A549 (cell line): Measurements from ENCODE around the gene RRP36. TPM values are rescaled to one million over a fixed set of nuclear protein-coding genes. Genes with fewer than 3 reads are reported as not detected.

Experiments
- ATAC-seq, 2 experiments: fragments of 200-7000 bp in 1 of 2; fragments of >200 bp in 1 of 2; cut with Nextera tagmentation in 1 of 2; cut with Tn5 transposase in 1 of 2; 3 replicates each; pipeline versions ENCODE4 v1.8.0 to v1.9.1; 2018 to 2020; ENCODE audit warnings: mild to moderate bottlenecking in 1 of 2, moderate library complexity in 1 of 2
- CTCF ChIA-PET: fragments of 300-600 bp; sonication (Branson Sonifier 250); formaldehyde crosslinking; extraction: SDS; loops from one replicate; lab custom pipeline; 2021; ENCODE audit warnings: antibody characterized with exemption, inconsistent platforms; lab: Yijun Ruan, JAX
- POLR2A ChIA-PET: fragments of 350-600 bp; formaldehyde crosslinking; extraction: SDS; loops from one replicate; lab custom pipeline; 2021; ENCODE audit warnings: antibody characterized with exemption, inconsistent platforms; lab: Yijun Ruan, JAX
- DNase-seq, 2 experiments: peaks; one replicate each; pipeline versions ENCODE4 v3.0.0 to v3.0.0-alpha.2; 2011 to 2016; ENCODE audit warnings: low read depth in 1 of 2, low spot score in 1 of 2
- FAIRE-seq: peaks from 2 replicates; lab custom pipeline; 2011; peaks lifted over from hg19 to GRCh38; lab: Jason Lieb, UNC
- H3K27ac ChIP-seq, 2 experiments: fragments of >200 bp; sonication (Bioruptor Twin); formaldehyde crosslinking; 3 replicates each; pipeline ENCODE4 v1.5.1; 2016 to 2017
- H3K4me1 ChIP-seq: fragments of >200 bp; sonication (Bioruptor Twin); formaldehyde crosslinking; 3 replicates; pipeline ENCODE4 v1.6.1; 2016
- H3K4me2 ChIP-seq: fragments of >200 bp; sonication (Bioruptor Twin); formaldehyde crosslinking; 3 replicates; pipeline ENCODE4 v1.6.1; 2016
- H3K4me3 ChIP-seq: fragments of >200 bp; sonication (Bioruptor Twin); formaldehyde crosslinking; 3 replicates; pipeline ENCODE4 v1.5.1; 2016
- H3K9me3 ChIP-seq: fragments of >200 bp; sonication (Bioruptor Twin); formaldehyde crosslinking; 3 replicates; pipeline ENCODE4 v1.6.1; 2016
- CHD4 ChIP-seq: fragments of 200-600 bp; sonication (generic); IDR thresholded peaks from 2 replicates; pipeline ENCODE4 v1.6.1; 2016; ENCODE audit warnings: antibody characterized with exemption, mild to moderate bottlenecking, borderline replicate concordance
- EHF ChIP-seq: fragments of 250-450 bp; sonication (Bioruptor Pico); IDR thresholded peaks from 2 replicates; pipeline ENCODE4 v1.5.0; 2020; ENCODE audit warnings: mild to moderate bottlenecking
- FOSB ChIP-seq: fragments of 250-450 bp; sonication (Bioruptor Pico); IDR thresholded peaks from 2 replicates; pipeline ENCODE4 v1.5.0; 2020; ENCODE audit warnings: mild to moderate bottlenecking, moderate library complexity
- HES2 ChIP-seq: fragments of >200 bp; sonication (Bioruptor Twin); formaldehyde crosslinking; IDR thresholded peaks from 2 replicates; pipeline ENCODE4 v1.6.1; 2016
- JUN ChIP-seq, 2 experiments: fragments of >200 bp; sonication (Bioruptor Twin); formaldehyde crosslinking; IDR thresholded peaks; 2 replicates in 1 of 2; 3 replicates in 1 of 2; pipeline ENCODE4 v1.6.1; 2016 to 2017
- NPAS2 ChIP-seq: fragments of 250-450 bp; sonication (Bioruptor Pico); IDR thresholded peaks from 2 replicates; pipeline ENCODE4 v1.8.0; 2022; ENCODE audit warnings: mild to moderate bottlenecking, moderate library complexity, borderline replicate concordance
- REST ChIP-seq: fragments of 200-600 bp; sonication (generic); IDR thresholded peaks from 2 replicates; pipeline ENCODE4 v1.6.1; 2016; ENCODE audit warnings: antibody characterized with exemption, mild to moderate bottlenecking, moderate library complexity
- RNF2 ChIP-seq: fragments of 200-600 bp; sonication (generic); IDR thresholded peaks from 2 replicates; pipeline ENCODE4 v1.6.1; 2016; ENCODE audit warnings: low read depth, mild to moderate bottlenecking, antibody characterized with exemption, moderate library complexity, borderline replicate concordance
- USF2 ChIP-seq: fragments of 450-650 bp; IDR thresholded peaks from 2 replicates; pipeline ENCODE4 v1.6.1; 2014; ENCODE audit warnings: antibody characterized with exemption
- ZC3H11A ChIP-seq: fragments of 450-650 bp; IDR thresholded peaks from 2 replicates; pipeline ENCODE4 v1.6.1; 2014; ENCODE audit warnings: antibody characterized with exemption, mild to moderate bottlenecking
- WGBS: methylation state at CpG from one replicate; pipeline ENCODE4 v1.1.6; 2017; ENCODE audit errors: missing lambda C conversion rate; 5-methylcytosine and 5-hydroxymethylcytosine counted together
- polyA plus RNA-seq, 4 experiments: library from polyadenylated mRNA; depleted of rRNA in 3 of 4; stranded (reverse); fragments of >200 nt; fragmentation: RNase III in 1 of 4; extraction: RNeasy Plus Mini Kit Qiagen cat#74134 plus additional on column Dnase treatment in 1 of 4; gene quantifications; 2 replicates in 3 of 4; 3 replicates in 1 of 4; pipeline ENCODE4 v1.2.3, GENCODE V29; 2011 to 2017

RRP36 gene
- polyA plus RNA-seq, 2 of the 4 experiments (the other 2 are of a cell fraction): 52.3 to 54.0 TPM

GRCh38 chr6:43077981-43078511 lies 56.6 kb downstream of the RRP36 start (continued):
- no peak for TF ChIP-seq HES2
- TF ChIP-seq NPAS2: no peak
- no peak for TF ChIP-seq JUN (IDR thresholded peaks at IDR 0.05)
- TF ChIP-seq FOSB (CRISPR knock-in tag): no peak
- TF ChIP-seq USF2: no peak
- TF ChIP-seq, all 56 proteins: peak for 0

- DNase-seq (no peak), ATAC-seq (no peak), FAIRE-seq (no peak)
- no peak overlapping the region for H3K4me2 ChIP-seq
- ChIA-PET CTCF (no interaction called here), POLR2A (no interaction called here)
- H3K27ac ChIP-seq: no peak overlapping the region
- H3K4me3 ChIP-seq: no peak overlapping the region
- peaks cover 6% of the 10 kb centered on the region; the same call in 2 of the 3 replicates for H3K4me1 ChIP-seq
- TF ChIP-seq EHF (CRISPR knock-in tag) (no peak), CHD4 (no peak), USF2 (no peak), RNF2 (no peak), REST (no peak), ZC3H11A (no peak)
- H3K9me3 ChIP-seq: no peaks in the 10 kb centered on the region
- 93% methylated on average over 2 of the region's 2 CpGs for WGBS
Observed at GRCh38 chr6:43078691-43079090, 57.3 kb downstream of the RRP36 start.

Other genes with a start within 250 kb of the RRP36 start
- 8.6 and 9.0 TPM in 2 replicates for gene BICRAL, start 239.6 kb upstream of the RRP36 start, polyA plus RNA-seq (2011; rRNA removed)
- 2.9 to 3.5 TPM (median 3.3 TPM) in 3 replicates for gene BICRAL, start 239.6 kb upstream of the RRP36 start, polyA plus RNA-seq (2017; fragmentation: RNase III; extraction: RNeasy Plus Mini Kit Qiagen cat#74134 plus additional on column Dnase treatment)
- gene RPL7L1, start 142.0 kb upstream of the RRP36 start, polyA plus RNA-seq (2011; rRNA removed): 46.4 and 65.2 TPM in 2 replicates
- 82.5 to 101 TPM (median 84.1 TPM) in 3 replicates for gene RPL7L1, start 142.0 kb upstream of the RRP36 start, polyA plus RNA-seq (2017; fragmentation: RNase III; extraction: RNeasy Plus Mini Kit Qiagen cat#74134 plus additional on column Dnase treatment)
- gene PTCRA, start 105.6 kb upstream of the RRP36 start, polyA plus RNA-seq (2011; rRNA removed): not detected in 2 replicates
- gene PTCRA, start 105.6 kb upstream of the RRP36 start, polyA plus RNA-seq (2017; fragmentation: RNase III; extraction: RNeasy Plus Mini Kit Qiagen cat#74134 plus additional on column Dnase treatment): not detected in 3 replicates
- gene CNPY3, start 92.1 kb upstream of the RRP36 start, polyA plus RNA-seq (2011; rRNA removed): 28.2 and 30.3 TPM in 2 replicates
- gene CNPY3, start 92.1 kb upstream of the RRP36 start, polyA plus RNA-seq (2017; fragmentation: RNase III; extraction: RNeasy Plus Mini Kit Qiagen cat#74134 plus additional on column Dnase treatment): 31.9 to 39.4 TPM (median 38.5 TPM) in 3 replicates
- 0.12 TPM in 2 replicates for gene GNMT, start 60.9 kb upstream of the RRP36 start, polyA plus RNA-seq (2011; rRNA removed)
- gene GNMT, start 60.9 kb upstream of the RRP36 start, polyA plus RNA-seq (2017; fragmentation: RNase III; extraction: RNeasy Plus Mini Kit Qiagen cat#74134 plus additional on column Dnase treatment): 0.23 to 0.32 TPM (median 0.31 TPM) in 3 replicates
- 4.6 TPM in 2 replicates for gene PEX6, start 42.4 kb upstream of the RRP36 start, polyA plus RNA-seq (2011; rRNA removed)
- 8.3 to 9.5 TPM (median 8.6 TPM) in 3 replicates for gene PEX6, start 42.4 kb upstream of the RRP36 start, polyA plus RNA-seq (2017; fragmentation: RNase III; extraction: RNeasy Plus Mini Kit Qiagen cat#74134 plus additional on column Dnase treatment)
- gene PPP2R5D, start 37.1 kb upstream of the RRP36 start, polyA plus RNA-seq (2011; rRNA removed): 34.6 and 41.6 TPM in 2 replicates
- 25.8 to 26.5 TPM (median 26.0 TPM) in 3 replicates for gene PPP2R5D, start 37.1 kb upstream of the RRP36 start, polyA plus RNA-seq (2017; fragmentation: RNase III; extraction: RNeasy Plus Mini Kit Qiagen cat#74134 plus additional on column Dnase treatment)
- gene MEA1, start 7.7 kb upstream of the RRP36 start, polyA plus RNA-seq (2011; rRNA removed): 58.6 and 63.4 TPM in 2 replicates
- 90.1 to 94.3 TPM (median 92.8 TPM) in 3 replicates for gene MEA1, start 7.7 kb upstream of the RRP36 start, polyA plus RNA-seq (2017; fragmentation: RNase III; extraction: RNeasy Plus Mini Kit Qiagen cat#74134 plus additional on column Dnase treatment)
- gene KLHDC3, start 7.4 kb upstream of the RRP36 start, polyA plus RNA-seq (2011; rRNA removed): 18.8 and 21.3 TPM in 2 replicates
- gene KLHDC3, start 7.4 kb upstream of the RRP36 start, polyA plus RNA-seq (2017; fragmentation: RNase III; extraction: RNeasy Plus Mini Kit Qiagen cat#74134 plus additional on column Dnase treatment): 25.5 to 28.0 TPM (median 26.9 TPM) in 3 replicates
- 12.1 and 14.6 TPM in 2 replicates for gene CUL7, start 32.2 kb downstream of the RRP36 start, polyA plus RNA-seq (2011; rRNA removed)
- gene CUL7, start 32.2 kb downstream of the RRP36 start, polyA plus RNA-seq (2017; fragmentation: RNase III; extraction: RNeasy Plus Mini Kit Qiagen cat#74134 plus additional on column Dnase treatment): 8.1 to 10.6 TPM (median 10.0 TPM) in 3 replicates
- 20.9 and 33.7 TPM in 2 replicates for gene MRPL2, start 37.8 kb downstream of the RRP36 start, polyA plus RNA-seq (2011; rRNA removed)
- 50.9 to 55.6 TPM (median 51.9 TPM) in 3 replicates for gene MRPL2, start 37.8 kb downstream of the RRP36 start, polyA plus RNA-seq (2017; fragmentation: RNase III; extraction: RNeasy Plus Mini Kit Qiagen cat#74134 plus additional on column Dnase treatment)
- 8.4 and 10.0 TPM in 2 replicates for gene KLC4, start 38.0 kb downstream of the RRP36 start, polyA plus RNA-seq (2011; rRNA removed)
- 7.7 to 11.8 TPM (median 9.9 TPM) in 3 replicates for gene KLC4, start 38.0 kb downstream of the RRP36 start, polyA plus RNA-seq (2017; fragmentation: RNase III; extraction: RNeasy Plus Mini Kit Qiagen cat#74134 plus additional on column Dnase treatment)
- gene PTK7, start 54.7 kb downstream of the RRP36 start, polyA plus RNA-seq (2011; rRNA removed): 2.8 and 3.4 TPM in 2 replicates
- gene PTK7, start 54.7 kb downstream of the RRP36 start, polyA plus RNA-seq (2017; fragmentation: RNase III; extraction: RNeasy Plus Mini Kit Qiagen cat#74134 plus additional on column Dnase treatment): 4.5 to 5.7 TPM (median 5.6 TPM) in 3 replicates
- gene SRF, start 149.6 kb downstream of the RRP36 start, polyA plus RNA-seq (2011; rRNA removed): 16.2 and 16.7 TPM in 2 replicates
- 14.0 to 15.7 TPM (median 14.2 TPM) in 3 replicates for gene SRF, start 149.6 kb downstream of the RRP36 start, polyA plus RNA-seq (2017; fragmentation: RNase III; extraction: RNeasy Plus Mini Kit Qiagen cat#74134 plus additional on column Dnase treatment)
- 11.0 and 11.3 TPM in 2 replicates for gene CUL9, start 160.6 kb downstream of the RRP36 start, polyA plus RNA-seq (2011; rRNA removed)
- gene CUL9, start 160.6 kb downstream of the RRP36 start, polyA plus RNA-seq (2017; fragmentation: RNase III; extraction: RNeasy Plus Mini Kit Qiagen cat#74134 plus additional on column Dnase treatment): 10.9 to 12.7 TPM (median 12.5 TPM) in 3 replicates
- 51.4 and 63.2 TPM in 2 replicates for gene DNPH1, start 207.9 kb downstream of the RRP36 start, polyA plus RNA-seq (2011; rRNA removed)
- gene DNPH1, start 207.9 kb downstream of the RRP36 start, polyA plus RNA-seq (2017; fragmentation: RNase III; extraction: RNeasy Plus Mini Kit Qiagen cat#74134 plus additional on column Dnase treatment): 77.5 to 82.0 TPM (median 80.2 TPM) in 3 replicates
- gene TTBK1, start 221.9 kb downstream of the RRP36 start, polyA plus RNA-seq (2011; rRNA removed): 0.03 TPM in 1 of 2 replicates, not detected in the other
- 0.04 to 0.05 TPM (median 0.04 TPM) in 3 replicates for gene TTBK1, start 221.9 kb downstream of the RRP36 start, polyA plus RNA-seq (2017; fragmentation: RNase III; extraction: RNeasy Plus Mini Kit Qiagen cat#74134 plus additional on column Dnase treatment)